Right kidney (tissue), 9 donors: ENCODE data around the gene TTLL5.

Experiments used
- DNase-seq: peaks from one replicate; pipeline ENCODE4 v3.0.0-alpha.2; 2016
- long read RNA-seq, 8 donors: transcript quantifications; one replicate each; lab custom pipeline, GENCODE V29; 2026

Gene TTLL5
- long read RNA-seq, donor 1 = 0 reads
- long read RNA-seq, donor 2, partial matches to known transcripts = 0 of 1 reads
- long read RNA-seq, donor 2, other reads (novel, unspliced or antisense) = 0 of 1 reads
- long read RNA-seq, donor 3 = 0 reads
- long read RNA-seq, donor 4 = 0 reads
- long read RNA-seq, donor 5, partial matches to known transcripts = 14 of 111 reads
- long read RNA-seq, donor 5, other reads (novel, unspliced or antisense) = 97 of 111 reads
- long read RNA-seq, donor 6, partial matches to known transcripts = 16 of 74 reads
- long read RNA-seq, donor 6, other reads (novel, unspliced or antisense) = 56 of 74 reads
- long read RNA-seq, donor 7 = 0 reads
- long read RNA-seq, donor 8, partial matches to known transcripts = 5 of 5 reads
- long read RNA-seq, donor 8, other reads (novel, unspliced or antisense) = 0 of 5 reads

DNA sequence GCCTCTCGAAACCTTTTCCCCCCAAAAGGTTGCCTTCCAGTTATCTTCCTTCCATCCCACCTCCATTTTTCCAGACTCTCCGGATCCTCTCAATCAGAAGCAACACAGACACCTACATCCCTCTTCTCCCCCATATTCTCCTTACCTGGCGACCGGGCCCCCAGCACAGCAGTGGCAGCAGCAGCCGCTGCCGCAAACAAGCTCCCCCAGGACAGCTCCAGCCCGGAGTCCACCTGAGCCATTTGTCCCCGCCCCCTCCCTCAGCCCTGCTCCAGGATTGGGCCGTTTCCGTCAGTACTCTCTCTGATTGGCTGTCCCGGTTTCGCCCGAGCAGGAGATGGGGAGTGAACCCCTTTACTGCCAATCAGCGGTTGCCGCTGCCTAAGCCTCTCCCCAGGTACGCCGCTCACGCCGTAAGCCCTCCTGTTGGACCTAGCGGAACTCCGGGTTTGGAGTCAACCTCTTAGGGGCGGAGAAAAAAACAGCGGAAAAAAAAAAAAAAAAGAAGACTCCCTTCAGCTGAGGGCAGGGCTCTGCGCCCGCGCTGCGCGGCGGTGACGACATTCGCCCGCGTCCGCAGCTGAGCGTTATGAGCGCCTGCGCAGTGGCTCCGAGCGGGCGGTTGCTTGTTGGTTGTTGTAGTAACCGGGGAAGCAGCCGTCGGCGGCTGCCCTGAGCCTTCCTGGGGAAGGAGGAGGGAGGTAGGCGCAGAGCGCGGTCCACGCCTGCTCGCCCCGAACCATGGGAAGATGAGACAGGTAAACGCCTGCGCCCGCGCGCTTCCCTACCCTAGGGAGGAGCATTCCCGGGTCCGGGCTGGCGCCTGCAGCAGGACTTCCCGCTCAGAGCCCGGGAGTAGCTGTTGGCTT is at the start of gene TTLL5, which contains the start of gene ERG28:
TTLL5 (plus strand) TSS at position 617 of the 869 bp plus-strand sequence. CDS start 1,904 bp downstream, outside the sequence.
ERG28 (minus strand) TSS at position 247 of the 869 bp plus-strand sequence. CDS start 3,374 bp downstream, outside the sequence.
- peak; percentile 98 for DNase-seq

GRCh38 chr14:75612157-75612556 is 48.9 kb upstream of the TTLL5 start:
- DNase-seq = no peak

DNA sequence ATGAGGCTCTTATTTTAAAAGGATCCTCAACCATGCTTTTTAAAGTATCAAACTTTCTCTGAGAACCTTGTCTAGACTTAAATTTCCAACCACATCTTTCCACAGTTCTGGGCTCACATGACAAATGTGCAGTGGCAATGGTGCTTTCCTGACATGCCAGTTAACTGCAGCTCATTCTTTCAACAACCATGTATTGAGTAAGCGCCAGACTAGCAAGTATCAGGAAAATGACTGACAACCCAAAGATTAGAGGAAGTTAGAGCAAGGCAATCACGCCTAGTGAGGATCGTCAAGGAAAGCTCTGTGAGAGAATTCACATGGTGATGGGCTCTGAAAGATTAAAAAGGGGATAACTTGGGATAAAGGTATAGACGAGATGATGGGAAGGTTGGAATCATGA is 46.9 kb upstream of the TTLL5 start:
- DNase-seq = no peak

DNA sequence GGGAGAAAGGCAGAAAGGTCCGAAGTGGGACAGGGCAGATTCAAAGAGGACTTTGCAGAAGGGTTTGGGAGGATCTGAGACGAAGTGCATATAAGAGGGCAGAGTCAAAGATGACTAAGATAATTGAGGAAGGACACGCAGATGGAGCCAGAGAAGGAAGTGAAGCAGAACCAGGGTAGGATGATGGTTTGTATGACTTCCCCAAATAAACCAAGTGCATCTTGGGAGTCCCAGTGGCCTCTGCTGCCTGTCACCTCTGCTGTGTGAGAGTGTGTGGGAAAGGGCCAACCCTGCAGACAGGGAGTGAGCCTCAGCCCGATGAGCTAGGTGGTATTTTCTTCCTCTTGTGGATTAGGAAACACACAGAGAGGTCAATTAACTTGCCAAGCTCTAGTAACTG is 45.8 kb upstream of the TTLL5 start:
- DNase-seq = no peak

DNA sequence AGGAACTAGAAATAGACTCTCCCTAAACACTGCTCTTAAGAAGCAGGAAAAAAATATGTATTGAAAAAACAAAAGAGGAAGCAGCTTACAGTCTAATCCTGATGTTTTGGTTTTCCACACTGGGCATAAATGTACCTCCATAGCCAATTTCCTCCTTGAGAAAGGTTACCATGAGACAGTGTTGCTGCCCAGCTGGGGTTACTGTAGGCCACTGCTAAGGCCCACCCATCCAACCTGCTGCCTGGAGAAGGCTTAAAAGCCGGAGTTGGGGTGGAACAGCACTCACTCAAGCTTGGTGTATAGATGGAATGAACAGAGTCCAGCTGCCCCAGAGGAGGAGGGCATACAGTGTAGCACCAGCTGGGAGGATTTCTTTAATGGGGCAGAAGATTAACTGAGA is 41.5 kb upstream of the TTLL5 start:
- DNase-seq = no peak

DNA sequence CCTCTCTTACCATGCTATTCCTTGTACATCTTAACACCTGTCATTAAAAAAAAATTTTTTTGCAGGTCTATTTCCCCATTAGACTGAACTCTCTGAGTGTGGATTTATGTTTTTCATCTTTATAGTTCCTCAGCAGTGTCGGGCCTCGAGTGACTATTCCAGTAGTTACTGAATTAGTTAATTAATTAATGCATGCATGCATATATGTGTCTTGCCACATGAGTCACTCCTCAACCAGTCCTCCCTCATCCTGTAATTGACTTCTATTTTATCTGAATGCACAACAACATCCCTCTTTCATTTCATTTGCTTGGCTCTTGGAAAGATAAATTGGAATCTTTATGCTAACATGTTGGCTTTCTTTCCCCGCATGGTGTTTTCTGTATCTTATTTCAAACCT is 36.0 kb upstream of the TTLL5 start:
- DNase-seq = no peak

DNA sequence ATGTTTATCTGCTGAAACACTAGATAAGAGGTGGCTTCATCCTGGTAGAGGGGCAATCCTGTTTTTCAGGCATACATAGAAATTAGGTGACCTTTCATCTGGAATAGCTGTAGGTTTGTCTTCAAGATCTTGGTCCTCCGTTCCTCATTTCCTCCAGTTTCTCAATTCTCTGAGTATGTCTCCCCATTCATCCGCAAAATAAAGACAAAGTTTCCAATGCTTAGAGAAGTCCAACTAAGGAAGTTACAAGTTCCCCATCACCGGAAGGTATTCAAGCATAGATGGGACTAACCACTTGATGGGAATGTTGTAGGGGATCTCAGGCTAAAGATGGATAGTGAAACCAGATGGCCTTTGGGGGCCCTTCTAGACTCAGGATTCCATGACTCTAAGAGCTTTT is 34.6 kb upstream of the TTLL5 start:
- DNase-seq = no peak

DNA sequence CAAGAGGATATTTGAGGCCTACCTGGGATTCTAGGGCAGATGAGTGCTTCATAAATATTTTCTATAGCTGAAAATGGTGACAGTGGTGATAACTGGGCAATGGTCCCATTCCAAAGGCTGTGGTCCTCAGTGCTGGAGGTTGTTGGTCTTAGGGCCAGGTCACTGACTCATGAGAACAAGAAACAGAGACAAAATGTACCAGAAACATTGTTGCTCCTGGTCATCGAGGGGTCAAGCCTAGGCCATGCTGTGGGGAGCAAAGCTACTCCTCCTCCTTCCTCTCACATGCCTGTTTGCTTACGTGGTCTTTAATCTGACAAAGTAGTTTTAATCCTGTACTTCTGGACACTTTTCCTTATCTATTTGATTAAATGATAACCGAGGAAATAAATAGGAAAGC is 34.2 kb upstream of the TTLL5 start:
- no peak for DNase-seq

- DNase-seq = no peak
Measured at GRCh38 chr14:75627406-75627805, 33.6 kb upstream of the TTLL5 start.

DNA sequence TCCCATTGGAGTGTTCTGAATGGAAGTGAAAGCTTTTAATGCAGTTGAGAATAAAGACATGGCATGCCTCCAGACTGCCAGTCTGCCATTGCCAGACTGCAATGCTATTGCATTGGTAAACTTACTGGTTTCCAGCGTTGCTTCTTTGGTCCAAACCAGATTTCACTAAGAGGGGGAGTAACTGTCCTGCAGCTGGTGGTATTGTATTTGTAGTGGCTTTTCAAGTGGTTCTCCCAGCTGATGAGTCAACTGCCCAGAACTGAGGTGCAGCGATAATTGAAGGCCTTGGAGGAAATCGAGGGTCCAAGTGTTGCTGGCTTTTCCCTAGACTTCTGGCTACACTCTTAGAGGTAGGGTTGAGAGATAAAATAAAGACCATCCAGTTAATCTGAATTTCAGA is 32.2 kb upstream of the TTLL5 start:
- no peak for DNase-seq

- no peak for DNase-seq
Measured at GRCh38 chr14:75630695-75631452, 30.2 kb upstream of the TTLL5 start.

- DNase-seq = no peak
Measured at GRCh38 chr14:75631453-75631831, 29.6 kb upstream of the TTLL5 start.

DNA sequence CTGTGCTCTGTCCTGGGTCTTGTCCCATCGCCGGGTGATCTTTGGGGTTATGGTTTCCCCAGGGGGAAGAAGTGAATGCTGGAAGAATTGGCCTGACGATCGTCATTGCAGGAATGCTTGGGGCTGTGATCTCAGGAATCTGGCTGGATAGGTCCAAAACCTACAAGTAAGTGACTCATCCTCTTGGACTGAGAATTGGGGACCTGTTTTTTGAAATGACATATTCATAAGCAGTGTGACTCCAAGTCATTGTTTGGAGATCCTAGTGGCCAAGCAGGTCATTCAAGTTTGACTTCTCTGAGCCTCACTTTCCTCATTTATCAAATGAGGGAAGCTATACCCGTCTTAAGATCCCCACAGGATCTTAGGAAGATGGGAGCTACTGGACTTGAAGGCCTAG is 26.2 kb upstream of the TTLL5 start:
- no peak for DNase-seq

GRCh38 chr14:75636100-75636692 is 24.9 kb upstream of the TTLL5 start:
- DNase-seq = no peak

- no peak for DNase-seq
Measured at GRCh38 chr14:75640876-75641275, 20.2 kb upstream of the TTLL5 start.

DNA sequence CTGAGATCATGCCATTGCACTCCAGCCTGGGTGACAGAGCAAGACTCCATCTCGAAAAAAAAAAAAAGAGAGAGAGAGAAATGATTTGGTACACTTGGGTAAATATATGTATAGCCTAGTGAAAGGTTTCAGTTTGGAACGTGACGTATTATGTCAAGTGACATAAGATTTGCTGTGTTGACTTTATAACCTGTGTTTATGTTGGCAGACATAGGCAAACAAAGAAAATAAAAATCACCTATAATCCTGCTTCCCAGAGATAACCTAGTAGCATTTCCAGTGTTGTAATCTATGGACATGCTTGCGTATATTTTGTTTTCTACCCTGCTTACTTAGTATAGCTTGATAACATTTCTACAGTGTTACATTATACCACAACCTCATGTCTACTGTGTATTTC is 17.1 kb upstream of the TTLL5 start:
- no peak for DNase-seq

DNA sequence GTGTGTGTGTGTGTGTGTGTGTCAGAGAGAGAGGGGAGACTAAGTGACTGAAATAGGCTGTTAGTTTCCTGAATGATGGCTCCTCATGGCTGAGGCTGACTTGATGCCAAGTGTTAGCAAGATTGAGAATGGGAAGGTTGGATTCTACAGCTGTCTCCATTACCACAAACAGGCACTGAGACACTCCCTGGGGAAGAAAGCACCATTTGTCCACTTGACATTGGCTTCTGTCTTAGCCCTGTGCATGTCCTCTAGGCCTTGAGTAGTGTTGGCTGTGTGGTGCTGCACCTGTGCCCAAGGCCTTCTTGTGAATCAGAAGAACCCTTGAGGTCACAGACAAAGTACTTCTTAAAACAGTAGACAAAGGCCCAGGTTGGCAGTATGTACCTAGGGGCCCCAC is 16.0 kb upstream of the TTLL5 start:
- DNase-seq = no peak

DNA sequence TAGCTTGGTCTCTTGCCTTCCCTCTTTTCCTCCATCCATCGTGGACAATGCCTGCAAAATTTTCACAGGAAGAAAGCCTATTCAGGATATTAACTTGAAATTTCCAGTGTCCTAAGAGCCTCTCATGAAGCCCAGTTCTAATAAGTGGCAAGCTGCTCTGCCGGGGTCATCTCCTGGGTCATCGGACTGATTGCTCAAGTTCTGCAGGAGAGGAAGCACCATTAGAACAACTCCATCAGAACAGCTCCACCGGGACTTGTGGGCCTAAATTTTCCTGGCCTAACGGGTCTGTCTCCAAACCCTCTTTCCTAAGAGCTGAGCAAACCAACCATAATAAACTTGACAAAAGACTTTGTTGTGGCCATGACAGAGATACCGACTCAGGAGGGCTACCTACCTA is 14.3 kb upstream of the TTLL5 start:
- DNase-seq = no peak

- no peak for DNase-seq
Measured at GRCh38 chr14:75647640-75648039, 13.4 kb upstream of the TTLL5 start.

GRCh38 chr14:75648066-75648838 is 12.8 kb upstream of the TTLL5 start:
- DNase-seq = peak; percentile 46

DNA sequence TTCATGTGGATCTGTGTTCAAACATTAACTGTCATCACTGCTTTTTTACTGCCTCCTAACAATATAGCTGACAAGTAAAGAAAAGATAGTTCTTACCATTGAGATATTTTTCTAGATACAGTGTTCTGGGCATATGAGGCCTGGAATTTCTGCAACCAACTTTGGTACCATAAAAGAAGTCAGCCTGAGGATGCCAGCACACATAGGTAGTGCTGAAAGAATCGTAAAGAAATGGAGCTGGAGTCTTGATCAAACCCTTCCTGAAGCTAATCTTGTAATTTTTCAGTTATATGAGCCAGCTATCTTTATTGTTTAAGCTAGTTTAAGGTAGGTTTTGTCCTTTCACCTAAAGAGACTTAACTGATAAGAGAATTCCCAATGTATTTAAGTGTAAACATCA is 11.7 kb upstream of the TTLL5 start:
- DNase-seq = no peak
